C1 segment of cervical spinal cord (tissue), 14 donors: ENCODE results near the gene HPGDS.
"Not testable (repeated sequence)": the region's sequence is repeated elsewhere in the genome, so short reads cannot be mapped to it uniquely, and the experiment has no call there.

Source experiments
- DNase-seq, 14 donors: peaks; one replicate each; lab custom pipeline; 2025; lab: John Stamatoyannopoulos, UW

HPGDS gene

DNA sequence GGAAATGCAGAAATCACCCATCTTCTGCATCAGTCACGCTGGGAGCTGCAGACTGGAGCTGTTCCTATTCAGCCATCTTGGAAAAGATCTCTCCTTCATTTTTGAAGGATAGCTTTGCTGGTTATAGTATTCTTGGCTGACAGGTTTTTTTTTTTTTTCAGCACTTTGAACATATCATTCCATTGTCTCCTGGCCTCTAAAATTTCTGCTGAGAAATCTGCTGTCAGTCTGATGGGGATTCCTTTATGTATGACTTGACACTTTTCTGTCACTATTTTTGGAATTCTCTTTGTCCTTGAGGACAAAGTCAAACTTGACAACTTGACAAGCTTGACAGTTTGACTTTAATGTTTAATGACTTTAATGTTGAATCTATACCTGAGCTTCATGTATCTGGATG lies 16.8 kb downstream of the HPGDS start:
- DNase-seq, result no peak

- DNase-seq, result not testable (repeated sequence)
These were observed 22.7 kb downstream of the HPGDS start for GRCh38 chr4:94319927-94320326.

DNA sequence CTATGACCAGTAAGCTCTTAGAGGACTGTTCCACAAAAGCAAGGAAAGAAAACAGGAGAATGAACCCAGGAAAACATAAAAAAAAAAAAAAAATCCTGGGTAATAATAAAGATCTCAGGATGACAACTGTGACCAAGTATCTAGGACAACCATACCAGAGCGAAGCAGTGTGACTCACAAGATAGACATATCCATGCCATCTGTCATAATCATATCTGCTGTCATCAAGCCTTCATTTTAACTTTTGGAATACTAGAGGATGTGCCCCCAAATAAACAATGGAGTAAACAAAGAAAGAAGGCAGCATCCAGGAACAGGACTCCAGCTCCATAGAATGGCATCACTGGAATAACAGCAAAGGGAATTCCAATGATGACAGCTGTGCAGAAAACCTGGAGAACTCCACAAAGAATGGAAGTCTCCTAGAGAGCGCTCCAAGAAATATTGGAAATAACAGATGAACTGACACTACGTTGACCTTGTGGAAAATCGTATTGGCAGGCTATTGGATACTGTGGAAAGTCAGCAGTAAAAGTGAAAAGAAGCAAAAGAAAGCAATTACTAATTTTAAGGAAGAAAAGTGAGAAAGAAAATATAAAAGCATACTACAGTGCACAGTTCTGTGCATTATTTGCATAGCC lies 35.3 kb downstream of the HPGDS start:
- no peak for DNase-seq

DNA sequence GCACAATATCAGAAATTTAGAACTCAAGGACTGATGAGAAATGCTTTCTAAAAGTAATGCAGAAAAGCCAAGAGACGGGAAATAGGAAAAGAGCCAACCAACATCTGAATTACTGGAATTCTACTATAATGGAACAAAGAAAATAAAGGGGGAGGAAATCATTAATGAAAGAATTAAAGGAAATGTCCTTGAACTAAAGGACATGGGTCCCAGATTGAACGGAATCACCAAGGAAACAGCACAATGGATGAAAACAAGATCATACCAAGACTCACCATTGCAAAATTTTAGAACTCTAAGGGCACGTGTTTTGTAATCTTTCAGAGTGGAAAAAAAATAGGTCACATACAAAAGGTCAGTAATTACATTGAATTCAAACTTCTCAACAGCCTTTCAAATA lies 35.9 kb downstream of the HPGDS start:
- DNase-seq, result no peak

DNA sequence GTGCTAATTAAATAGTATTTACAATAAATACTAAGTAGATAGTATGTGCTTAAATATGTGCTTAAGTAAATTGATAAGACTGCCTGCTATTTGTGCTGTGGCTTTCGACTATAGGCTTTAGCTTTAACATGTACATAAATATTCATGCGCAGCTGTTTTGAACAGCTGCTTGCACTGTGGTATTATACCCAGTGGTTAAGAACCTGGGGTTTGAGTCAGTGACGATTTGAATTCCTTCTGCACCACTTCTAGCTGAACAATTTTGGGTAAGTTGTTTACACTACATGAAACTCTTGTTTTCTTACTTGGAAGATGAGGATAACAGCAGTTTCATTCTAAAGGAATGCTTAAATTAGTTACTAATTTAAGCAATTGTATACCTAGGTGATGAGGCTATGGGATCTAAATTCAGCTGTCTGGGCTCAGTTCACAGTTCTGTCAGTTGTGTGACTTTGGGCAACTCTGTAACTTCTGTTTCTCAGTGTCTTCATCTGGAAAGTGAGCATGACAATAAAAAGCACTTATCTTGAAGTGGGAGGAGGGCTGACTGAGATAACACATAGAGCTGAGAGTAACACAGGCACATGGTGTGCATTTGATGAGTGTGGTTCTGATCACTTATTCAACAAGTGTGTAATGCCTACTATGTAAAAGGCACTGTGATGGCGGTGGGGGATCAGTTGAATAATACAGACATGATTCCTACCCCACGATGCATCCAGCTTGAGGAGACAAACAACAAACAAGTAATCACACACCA lies 37.0 kb downstream of the HPGDS start:
- no peak for DNase-seq

GRCh38 chr4:94304365-94304971 lies 38.2 kb downstream of the HPGDS start:
- DNase-seq, result no peak

- no peak for DNase-seq
These were observed 40.4 kb downstream of the HPGDS start for GRCh38 chr4:94302191-94302590.

GRCh38 chr4:94298725-94299252 lies 43.8 kb downstream of the HPGDS start:
- no peak for DNase-seq

GRCh38 chr4:94295473-94295872 lies 47.2 kb downstream of the HPGDS start:
- DNase-seq, result not testable (repeated sequence)

DNA sequence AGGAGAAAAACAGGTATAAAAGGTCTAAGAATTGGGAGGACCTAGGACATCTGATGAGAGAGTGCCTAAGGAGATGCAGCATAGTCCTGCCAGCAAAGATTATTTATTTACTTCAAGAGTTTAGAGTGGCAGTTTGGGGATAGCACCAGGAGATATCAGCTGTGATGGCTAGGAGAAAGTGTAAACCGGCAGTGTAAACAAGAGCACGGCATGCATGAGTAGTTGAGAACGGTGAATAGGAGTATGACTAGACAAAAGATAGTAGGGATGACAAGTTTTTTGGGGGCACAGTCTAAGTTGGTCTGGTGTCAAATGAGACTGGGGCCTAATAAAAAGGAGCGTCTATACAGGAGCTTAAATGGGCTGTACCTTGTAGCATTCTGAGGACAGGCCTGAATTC lies 48.7 kb downstream of the HPGDS start:
- DNase-seq, result not testable (repeated sequence)

- DNase-seq, result no peak
These were observed 52.4 kb downstream of the HPGDS start for GRCh38 chr4:94290245-94290644.

GRCh38 chr4:94285666-94286065 lies 57.0 kb downstream of the HPGDS start:
- DNase-seq, result no peak

DNA sequence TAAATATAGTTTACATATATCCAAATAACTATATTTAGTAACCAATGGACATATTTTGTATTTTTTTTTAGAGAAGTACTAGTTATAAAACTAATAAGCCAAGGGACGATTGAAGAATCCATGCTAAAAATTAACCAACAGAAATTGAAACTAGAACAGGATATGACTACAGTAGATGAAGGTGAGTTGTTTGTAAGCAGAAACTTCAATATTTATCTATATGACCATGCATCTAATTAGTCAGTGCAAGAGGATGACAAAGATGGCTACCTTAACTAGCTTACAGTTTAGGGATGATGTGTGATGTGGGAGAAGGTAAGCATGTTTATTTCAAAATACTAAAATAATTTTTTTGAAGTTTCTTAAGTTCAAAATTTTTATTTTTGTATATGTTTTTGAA lies 57.7 kb downstream of the HPGDS start:
- DNase-seq, result no peak

DNA sequence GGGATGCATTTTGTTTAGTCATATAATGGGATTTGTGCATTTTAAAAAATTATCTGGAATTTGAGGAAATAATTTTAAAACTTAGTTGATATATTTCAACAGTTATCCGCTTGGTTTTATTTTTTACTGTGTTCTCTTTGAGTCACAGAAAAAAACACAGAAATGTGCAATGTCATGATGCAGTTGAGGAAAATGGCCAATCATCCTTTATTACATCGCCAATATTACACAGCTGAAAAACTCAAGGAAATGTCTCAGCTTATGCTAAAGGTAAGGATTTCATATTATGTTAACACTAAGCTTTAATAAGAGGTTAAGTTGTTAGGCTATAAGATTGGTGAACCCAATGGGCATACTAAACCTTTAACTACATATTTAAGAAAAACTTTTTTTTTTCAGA lies 63.9 kb downstream of the HPGDS start:
- DNase-seq, result no peak

DNA sequence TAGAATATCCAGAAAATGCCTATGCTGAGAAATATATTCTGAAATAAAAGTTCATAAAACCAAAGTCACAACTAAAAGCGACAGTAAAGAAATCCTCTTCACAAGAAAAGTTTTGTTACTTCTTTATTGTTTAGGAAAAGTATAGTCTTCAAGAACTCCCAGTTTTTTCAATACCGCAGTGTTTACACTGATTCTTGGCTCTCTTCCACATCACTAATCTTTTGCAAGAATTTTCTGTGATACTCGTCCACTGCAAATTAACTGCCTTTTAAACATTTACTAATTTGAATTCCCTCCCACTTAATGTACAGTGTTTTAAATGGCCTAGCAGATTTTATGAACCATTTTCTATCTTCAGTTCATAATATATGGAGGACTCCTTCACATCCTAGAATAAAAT lies 65.1 kb downstream of the HPGDS start:
- DNase-seq, result no peak

- no peak for DNase-seq
These were observed 66.4 kb downstream of the HPGDS start for GRCh38 chr4:94276204-94276603.

DNA sequence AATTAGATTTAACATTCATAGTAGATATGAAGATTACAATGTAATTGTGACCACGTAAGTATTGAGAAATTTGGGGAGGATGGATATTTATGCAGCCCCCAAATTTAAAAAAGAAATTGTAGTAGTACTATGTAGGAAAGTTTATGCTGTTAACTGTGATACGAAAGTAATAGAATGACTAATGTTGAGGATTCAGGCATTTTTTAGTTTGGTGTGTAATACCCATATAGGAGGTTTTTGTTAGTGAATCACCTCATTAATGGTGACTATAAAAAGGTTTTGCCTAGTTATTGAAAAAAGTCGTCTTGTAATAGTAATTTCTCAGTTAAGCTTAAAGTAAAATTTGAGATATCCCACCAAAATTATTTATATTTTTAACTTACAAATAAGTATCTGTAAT lies 67.7 kb downstream of the HPGDS start:
- no peak for DNase-seq

GRCh38 chr4:94271248-94271647 lies 71.4 kb downstream of the HPGDS start:
- no peak for DNase-seq

DNA sequence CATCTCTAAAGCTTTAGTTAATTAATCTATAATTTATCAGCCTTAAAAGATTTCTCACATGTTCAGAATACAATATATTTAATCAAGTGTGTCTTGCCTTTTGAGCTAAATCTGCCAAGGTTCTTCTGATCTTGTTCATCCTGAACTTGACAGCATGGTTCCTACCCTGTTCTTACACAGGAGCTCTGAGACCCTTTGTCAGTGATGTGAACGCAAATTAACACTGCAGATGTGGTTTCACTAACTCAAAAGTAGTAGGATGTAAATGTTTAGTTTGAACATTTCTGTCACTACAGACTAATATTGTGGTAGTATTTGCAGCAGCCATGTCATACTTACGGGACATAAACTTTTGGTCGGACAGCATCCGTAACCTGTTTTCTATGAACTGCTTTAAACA lies 75.6 kb downstream of the HPGDS start:
- no peak for DNase-seq

DNA sequence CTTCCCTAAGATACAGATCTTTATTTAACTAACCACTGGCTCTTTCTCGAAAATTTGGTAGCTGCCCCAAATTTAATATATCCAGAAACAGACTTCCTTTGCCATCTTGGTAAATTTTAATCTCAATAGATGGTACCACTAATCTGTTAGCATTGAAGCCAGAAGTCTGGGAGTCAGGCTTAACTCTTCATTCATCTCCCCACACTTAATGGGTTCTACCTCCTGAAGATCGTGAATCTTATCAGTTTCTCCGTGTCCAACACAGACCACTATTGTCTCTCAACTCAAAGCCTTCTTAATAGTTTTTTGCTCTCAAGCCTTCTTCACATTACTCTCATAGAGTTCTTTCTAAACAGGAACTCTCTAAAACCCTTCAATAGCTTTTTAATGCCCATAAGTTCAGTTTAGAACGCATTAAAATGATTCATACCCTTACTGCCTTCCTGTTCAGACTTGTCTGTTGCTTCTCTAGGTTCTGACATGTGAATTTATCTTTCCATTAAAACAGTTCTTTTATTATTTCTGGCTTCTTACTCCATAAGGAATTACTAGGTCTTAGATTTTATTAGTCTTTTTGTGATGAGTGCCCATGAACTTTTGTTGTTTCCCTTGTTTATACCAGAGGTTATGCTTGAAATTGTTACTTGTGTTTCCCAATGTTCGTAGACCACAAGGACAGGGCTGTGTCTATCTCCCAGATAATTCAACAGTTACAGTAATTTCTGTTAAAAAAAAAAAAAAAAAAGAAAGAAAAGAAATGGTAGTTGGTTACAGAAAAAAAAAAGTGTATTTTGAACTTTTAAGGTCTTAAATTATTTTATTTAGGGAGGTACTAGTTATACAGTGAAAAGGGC lies 80.2 kb downstream of the HPGDS start:
- DNase-seq, result no peak

DNA sequence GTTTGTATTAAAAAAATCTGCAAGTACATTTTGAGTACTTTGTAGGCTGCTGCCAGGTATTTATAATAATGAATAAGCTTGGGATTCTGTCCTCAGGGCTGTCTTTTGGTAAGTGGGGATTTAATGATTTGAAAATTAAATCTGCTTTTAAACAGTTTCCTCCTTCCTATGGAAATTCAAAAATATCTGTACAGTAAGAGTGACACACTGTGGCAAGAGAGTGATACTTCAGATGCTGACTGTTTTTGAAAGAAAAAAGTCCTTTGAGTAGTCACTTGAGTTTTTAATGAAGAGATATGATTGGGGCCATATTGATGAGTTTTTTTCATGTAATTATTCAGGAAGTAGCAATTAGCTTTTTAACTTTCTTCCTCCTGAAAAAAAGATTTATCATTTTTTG lies 85.8 kb downstream of the HPGDS start:
- no peak for DNase-seq
